K562 (cell line): Measurements from ENCODE around the gene CYP2W1. TPM values are rescaled to one million over a fixed set of nuclear protein-coding genes. Genes with fewer than 3 reads are reported as not detected.

Experiments used
- CHD1 ChIP-seq: fragments of 200-600 bp; sonication (generic); IDR thresholded peaks from one replicate; pipeline ENCODE4 v1.6.1; 2012; ENCODE audit warnings: mild to moderate bottlenecking, moderate library complexity, low read length, inconsistent platforms
- ELF1 ChIP-seq: fragments of 200-800 bp; sonication (Bioruptor generic); IDR thresholded peaks from 2 replicates; pipeline ENCODE4 v1.6.1; 2016; ENCODE audit warnings: missing genetic modification characterization, missing compliant biosample characterization
- ETV5 ChIP-seq: sonication (generic); formaldehyde crosslinking; IDR thresholded peaks from 2 replicates; pipeline ENCODE4 v1.4.0; 2020; ENCODE audit warnings: low read depth, mild to moderate bottlenecking, missing genetic modification reagents
- KDM5B ChIP-seq: fragments of 200-600 bp; sonication (generic); IDR thresholded peaks from 2 replicates; pipeline ENCODE4 v1.6.1; 2012; ENCODE audit warnings: low read depth, mild to moderate bottlenecking, moderate library complexity, low read length, control low read depth, inconsistent platforms; ENCODE audit not compliant: insufficient replicate concordance
- NR2C2 ChIP-seq, 2 experiments: fragments of 200-800 bp in 1 of 2; sonication (Bioruptor generic) in 1 of 2; sonication (generic) in 1 of 2; formaldehyde crosslinking in 1 of 2; IDR thresholded peaks; 2 replicates each; pipeline versions ENCODE4 v1.6.1 to v1.8.0; 2016 to 2022; ENCODE audit warnings: mild to moderate bottlenecking in 1 of 2, missing compliant biosample characterization in 1 of 2, missing genetic modification characterization in 1 of 2, missing genetic modification reagents in 1 of 2
- PRPF4 ChIP-seq: fragments of 200-400 bp; formaldehyde crosslinking; IDR thresholded peaks from one replicate; pipeline ENCODE4 v1.6.1; 2017; ENCODE audit warnings: low read length, low read depth, mild to moderate bottlenecking; ENCODE audit not compliant: insufficient read depth, poor library complexity, severe bottlenecking
- PTRF ChIP-seq: fragments of 450-650 bp; IDR thresholded peaks from 2 replicates; pipeline ENCODE4 v1.6.1; 2016; ENCODE audit warnings: mild to moderate bottlenecking, missing genetic modification characterization, missing compliant biosample characterization
- RBFOX2 ChIP-seq: fragments of 200-400 bp; formaldehyde crosslinking; IDR thresholded peaks from 2 replicates; pipeline ENCODE4 v1.6.1; 2017; ENCODE audit warnings: low read depth, mild to moderate bottlenecking, low read length, moderate library complexity
- RNF2 ChIP-seq: sonication (generic); IDR thresholded peaks from 2 replicates; pipeline ENCODE4 v1.6.1; 2016
- SP1 ChIP-seq: sonication (generic); formaldehyde crosslinking; IDR thresholded peaks from 2 replicates; pipeline ENCODE4 v1.8.1; 2022; ENCODE audit warnings: mild to moderate bottlenecking, missing genetic modification reagents
- TAF1 ChIP-seq: IDR thresholded peaks from 2 replicates; pipeline ENCODE4 v1.6.1; 2011; ENCODE audit warnings: mild to moderate bottlenecking, low read length, moderate library complexity; ENCODE audit not compliant: insufficient read depth, control insufficient read depth, severe bottlenecking; ENCODE audit errors: extremely low read depth
- TBP ChIP-seq: optimal IDR thresholded peaks from 2 replicates; pipeline ENCODE3; 2011; ENCODE audit warnings: low read depth, low read length, improper control_type of control experiment
- ZFX ChIP-seq: sonication (generic); formaldehyde crosslinking; IDR thresholded peaks from 2 replicates; pipeline ENCODE4 v1.8.0; 2022; ENCODE audit warnings: mild to moderate bottlenecking, missing genetic modification reagents, moderate library complexity
- ZNF282 ChIP-seq: sonication (generic); formaldehyde crosslinking; IDR thresholded peaks from 2 replicates; pipeline ENCODE4 v1.8.1; 2023; ENCODE audit warnings: missing genetic modification reagents
- ZNF77 ChIP-seq: fragments of 250-450 bp; sonication (Bioruptor Pico); IDR thresholded peaks from 2 replicates; pipeline ENCODE4 v1.5.0; 2020
- polyA plus RNA-seq, 8 experiments: library from polyadenylated mRNA; depleted of rRNA in 4 of 8; stranded (reverse) in 5 of 8; unstranded in 3 of 8; fragments of >200 nt; fragmentation: Nextera tagmentation in 2 of 8; fragmentation: Illumina TruSeq in 1 of 8; extraction: Ambion mirVana in 2 of 8; extraction: Trizol in 1 of 8; gene quantifications; 2 replicates each; pipeline versions ENCODE4 v1.2.1 to v1.2.3, GENCODE V29; 2011 to 2014; ENCODE audit warnings: inconsistent platforms in 1 of 8, missing spikeins in 1 of 8
- total RNA-seq, 7 experiments: library from RNA; depleted of rRNA in 6 of 7; stranded (reverse); fragments of >200 nt in 6 of 7; fragmentation: Illumina TruSeq in 2 of 7; extraction: Trizol in 2 of 7; gene quantifications; 2 replicates each; pipeline versions ENCODE4 v1.2.1 to v1.2.3, GENCODE V29; 2011 to 2021; ENCODE audit warnings: low replicate concordance in 1 of 7
- TF ChIP-seq, protein P1 (sequence below): fragments of 250-450 bp; sonication (Bioruptor Pico); IDR thresholded peaks from 2 replicates; pipeline ENCODE4 v1.8.0; 2022; ENCODE audit warnings: inconsistent platforms
- TF ChIP-seq, protein P2 (sequence below): sonication (generic); formaldehyde crosslinking; IDR thresholded peaks from 2 replicates; pipeline ENCODE4 v1.8.0; 2022; ENCODE audit warnings: mild to moderate bottlenecking, missing genetic modification reagents
- TF ChIP-seq, protein P3 (sequence below): fragments of 250-450 bp; sonication (Bioruptor Pico); IDR thresholded peaks from 2 replicates; pipeline ENCODE4 v1.8.0; 2022; ENCODE audit warnings: moderate library complexity, mild to moderate bottlenecking, inconsistent platforms

The CYP2W1 gene
- total and polyA plus RNA-seq, 9 of the 15 experiments (the other 6 are each of a cell fraction or from before 2014, with no cell fraction given): not detected

DNA sequence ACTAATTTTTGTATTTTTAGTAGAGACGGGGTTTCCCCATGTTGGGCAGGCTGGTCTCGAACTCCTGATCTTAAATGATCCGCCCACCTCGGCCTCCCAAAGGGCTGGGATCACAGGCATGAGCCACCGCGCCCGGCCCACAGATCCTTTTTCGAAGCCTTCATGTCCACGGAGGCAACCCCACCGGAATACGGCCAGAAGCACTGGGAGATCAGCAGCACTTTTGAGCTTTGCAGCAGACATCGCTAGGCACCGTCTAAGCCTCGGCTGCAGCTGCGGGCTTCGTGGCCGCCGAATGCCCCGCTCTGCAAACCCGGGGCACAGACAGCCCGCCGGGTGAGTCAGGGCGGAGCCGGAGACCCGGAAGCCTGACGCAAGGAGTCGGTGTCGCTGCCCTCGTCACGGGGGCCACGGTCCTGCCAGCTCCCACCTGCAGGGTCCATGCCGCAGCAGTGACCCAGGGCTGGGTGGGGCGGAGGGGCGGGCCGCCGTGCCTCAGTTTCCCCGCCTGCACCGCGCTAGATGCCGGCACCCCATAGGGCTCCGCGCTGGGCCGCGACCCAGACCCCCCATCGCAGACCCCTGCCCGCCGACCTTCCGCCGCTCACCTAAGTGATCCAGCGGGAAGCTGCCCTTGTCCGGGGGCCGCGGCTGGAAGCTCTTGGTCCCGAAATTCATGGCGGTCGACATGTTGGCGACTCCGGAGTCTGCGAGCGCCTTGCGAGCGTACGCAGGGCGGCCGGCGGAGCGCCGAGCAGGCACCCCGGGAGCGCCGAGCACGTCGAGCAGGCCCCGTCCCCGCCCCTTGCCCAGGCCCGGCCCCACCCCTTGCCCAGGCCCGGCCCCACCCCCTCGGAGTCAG lies 7.9 kb upstream of the CYP2W1 start, which contains the start of gene COX19 (continued):
- TF ChIP-seq TAF1 (peak; percentile 91), RBFOX2 (peak; percentile 94), PTRF (no peak), KDM5B (peak; percentile 90), NR2C2 (CRISPR knock-in tag; IDR thresholded peaks at IDR 0.05) (0 out of 2 replicates have a peak, but pooled peaks have one; percentile 71), NR2C2 (tag; IDR thresholded peaks at IDR 0.05) (peak; percentile 41; the same call in 1 of the 2 replicates), ZNF282 (no peak), ETV5 (CRISPR knock-in tag) (peak; percentile 63; the same call in 1 of the 2 replicates), ZNF77 (no peak), ELF1 (peak; percentile 84), SP1 (peak; percentile 83; the same call in 1 of the 2 replicates), RNF2 (0 out of 2 replicates have a peak, but pooled peaks have one; percentile 38), ZFX (CRISPR knock-in tag) (peak; percentile 40), PRPF4 (peak; percentile 42), CHD1 (peak; percentile 97), TBP (peak; percentile 85)
- TF ChIP-seq, protein P1, sequence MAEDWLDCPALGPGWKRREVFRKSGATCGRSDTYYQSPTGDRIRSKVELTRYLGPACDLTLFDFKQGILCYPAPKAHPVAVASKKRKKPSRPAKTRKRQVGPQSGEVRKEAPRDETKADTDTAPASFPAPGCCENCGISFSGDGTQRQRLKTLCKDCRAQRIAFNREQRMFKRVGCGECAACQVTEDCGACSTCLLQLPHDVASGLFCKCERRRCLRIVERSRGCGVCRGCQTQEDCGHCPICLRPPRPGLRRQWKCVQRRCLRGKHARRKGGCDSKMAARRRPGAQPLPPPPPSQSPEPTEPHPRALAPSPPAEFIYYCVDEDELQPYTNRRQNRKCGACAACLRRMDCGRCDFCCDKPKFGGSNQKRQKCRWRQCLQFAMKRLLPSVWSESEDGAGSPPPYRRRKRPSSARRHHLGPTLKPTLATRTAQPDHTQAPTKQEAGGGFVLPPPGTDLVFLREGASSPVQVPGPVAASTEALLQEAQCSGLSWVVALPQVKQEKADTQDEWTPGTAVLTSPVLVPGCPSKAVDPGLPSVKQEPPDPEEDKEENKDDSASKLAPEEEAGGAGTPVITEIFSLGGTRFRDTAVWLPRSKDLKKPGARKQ (CRISPR knock-in tag): no peak
- TF ChIP-seq, protein P2, sequence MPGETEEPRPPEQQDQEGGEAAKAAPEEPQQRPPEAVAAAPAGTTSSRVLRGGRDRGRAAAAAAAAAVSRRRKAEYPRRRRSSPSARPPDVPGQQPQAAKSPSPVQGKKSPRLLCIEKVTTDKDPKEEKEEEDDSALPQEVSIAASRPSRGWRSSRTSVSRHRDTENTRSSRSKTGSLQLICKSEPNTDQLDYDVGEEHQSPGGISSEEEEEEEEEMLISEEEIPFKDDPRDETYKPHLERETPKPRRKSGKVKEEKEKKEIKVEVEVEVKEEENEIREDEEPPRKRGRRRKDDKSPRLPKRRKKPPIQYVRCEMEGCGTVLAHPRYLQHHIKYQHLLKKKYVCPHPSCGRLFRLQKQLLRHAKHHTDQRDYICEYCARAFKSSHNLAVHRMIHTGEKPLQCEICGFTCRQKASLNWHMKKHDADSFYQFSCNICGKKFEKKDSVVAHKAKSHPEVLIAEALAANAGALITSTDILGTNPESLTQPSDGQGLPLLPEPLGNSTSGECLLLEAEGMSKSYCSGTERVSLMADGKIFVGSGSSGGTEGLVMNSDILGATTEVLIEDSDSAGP (CRISPR knock-in tag): peak; percentile 41; the same call in 1 of the 2 replicates
- TF ChIP-seq, protein P3, sequence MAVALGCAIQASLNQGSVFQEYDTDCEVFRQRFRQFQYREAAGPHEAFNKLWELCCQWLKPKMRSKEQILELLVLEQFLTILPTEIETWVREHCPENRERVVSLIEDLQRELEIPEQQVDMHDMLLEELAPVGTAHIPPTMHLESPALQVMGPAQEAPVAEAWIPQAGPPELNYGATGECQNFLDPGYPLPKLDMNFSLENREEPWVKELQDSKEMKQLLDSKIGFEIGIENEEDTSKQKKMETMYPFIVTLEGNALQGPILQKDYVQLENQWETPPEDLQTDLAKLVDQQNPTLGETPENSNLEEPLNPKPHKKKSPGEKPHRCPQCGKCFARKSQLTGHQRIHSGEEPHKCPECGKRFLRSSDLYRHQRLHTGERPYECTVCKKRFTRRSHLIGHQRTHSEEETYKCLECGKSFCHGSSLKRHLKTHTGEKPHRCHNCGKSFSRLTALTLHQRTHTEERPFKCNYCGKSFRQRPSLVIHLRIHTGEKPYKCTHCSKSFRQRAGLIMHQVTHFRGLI: no peak
